GM21515 (cell line): ENCODE measurements around the gene SVOP.

Experiments
- ATAC-seq: cut with Tn5 transposase; IDR thresholded peaks from one replicate; pipeline ENCODE4 v1.9.1; 2021; ENCODE audit not compliant: unreplicated experiment

SVOP gene

DNA sequence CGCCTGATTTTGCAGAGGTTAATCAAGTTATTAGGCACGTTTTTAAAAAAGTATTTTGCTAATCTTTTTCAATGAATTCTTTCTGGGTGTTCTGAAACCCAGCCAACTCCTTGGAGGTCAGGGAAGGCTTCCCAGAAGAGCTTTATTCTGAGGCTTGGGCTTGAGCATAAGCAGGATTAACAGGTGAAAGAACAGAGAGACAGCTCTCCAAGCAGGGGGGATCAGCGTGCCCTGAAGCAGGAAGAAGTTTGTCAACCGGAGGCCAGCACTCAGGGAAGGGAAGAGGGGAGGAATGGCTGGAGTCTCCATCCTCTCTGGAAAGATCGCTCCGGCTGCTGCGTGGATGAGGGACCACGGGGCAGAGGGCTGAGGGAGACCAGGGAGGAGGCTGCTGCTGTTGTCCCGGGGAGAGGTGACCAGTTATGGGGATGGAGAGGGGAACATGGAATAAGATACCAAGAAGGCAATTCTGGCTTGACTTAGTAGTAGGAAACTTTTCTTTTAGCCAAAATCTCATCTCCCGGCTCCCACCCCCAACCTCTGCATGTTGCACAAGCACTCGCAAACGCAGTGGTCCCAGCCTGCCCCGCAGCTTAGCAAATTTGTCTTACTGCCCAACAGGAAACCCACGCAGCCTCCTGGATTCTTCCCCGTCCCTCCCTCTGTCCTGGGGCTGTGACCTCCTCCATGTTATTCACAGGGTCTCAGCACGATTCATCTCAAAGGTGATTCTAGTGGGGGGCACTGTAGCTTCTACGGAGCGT, 162.4 kb downstream of the SVOP start:
- no peak for ATAC-seq
